Measurements from ENCODE around the gene SCN3B.

Gene SCN3B

GRCh38 chr11:123654566-123655081 lies at the start of gene SCN3B:
SCN3B (minus strand) TSS chr11:123654624; CDS start chr11:123653801, 823 bp downstream.
- TF ChIP-seq ZNF274 (IDR thresholded peaks at IDR 0.05; ENCODE audit: low read depth, low read length) = no peak
- H3K4me3 ChIP-seq (ENCODE audit: low read length) = peak within 1 kb of the TSS; percentile 7; the same call in 1 of the 2 replicates

GRCh38 chr11:123702696-123703095 lies 48.3 kb upstream of the SCN3B start:
- H3K4me3 ChIP-seq (ENCODE audit: low read length) = no peak overlapping the region
- no peak for TF ChIP-seq ZNF274 (IDR thresholded peaks at IDR 0.05; ENCODE audit: low read depth, low read length)

- H3K4me3 ChIP-seq (ENCODE audit: low read length) = no peak overlapping the region
- TF ChIP-seq ZNF274 (IDR thresholded peaks at IDR 0.05; ENCODE audit: low read depth, low read length) = no peak
Observed at GRCh38 chr11:123702139-123702538, 47.7 kb upstream of the SCN3B start.

GRCh38 chr11:123700772-123701171 lies 46.3 kb upstream of the SCN3B start:
- no peak overlapping the region for H3K4me3 ChIP-seq (ENCODE audit: low read length)
- no peak for TF ChIP-seq ZNF274 (IDR thresholded peaks at IDR 0.05; ENCODE audit: low read depth, low read length)

GRCh38 chr11:123698546-123699127 lies 44.2 kb upstream of the SCN3B start:
- H3K4me3 ChIP-seq (ENCODE audit: low read length) = no peak overlapping the region
- no peak for TF ChIP-seq ZNF274 (IDR thresholded peaks at IDR 0.05; ENCODE audit: low read depth, low read length)

GRCh38 chr11:123696183-123696582 lies 41.8 kb upstream of the SCN3B start:
- TF ChIP-seq ZNF274 (IDR thresholded peaks at IDR 0.05; ENCODE audit: low read depth, low read length) = no peak
- no peak overlapping the region for H3K4me3 ChIP-seq (ENCODE audit: low read length)

GRCh38 chr11:123695231-123695630 lies 40.8 kb upstream of the SCN3B start:
- no peak for TF ChIP-seq ZNF274 (IDR thresholded peaks at IDR 0.05; ENCODE audit: low read depth, low read length)
- no peak overlapping the region for H3K4me3 ChIP-seq (ENCODE audit: low read length)

- H3K4me3 ChIP-seq (ENCODE audit: low read length) = no peak overlapping the region
- TF ChIP-seq ZNF274 (IDR thresholded peaks at IDR 0.05; ENCODE audit: low read depth, low read length) = no peak
Observed at GRCh38 chr11:123694551-123694950, 40.1 kb upstream of the SCN3B start.

GRCh38 chr11:123692961-123693360 lies 38.5 kb upstream of the SCN3B start:
- TF ChIP-seq ZNF274 (IDR thresholded peaks at IDR 0.05; ENCODE audit: low read depth, low read length) = no peak
- H3K4me3 ChIP-seq (ENCODE audit: low read length) = no peak overlapping the region

GRCh38 chr11:123690485-123690884 lies 36.1 kb upstream of the SCN3B start:
- H3K4me3 ChIP-seq (ENCODE audit: low read length) = no peak overlapping the region
- no peak for TF ChIP-seq ZNF274 (IDR thresholded peaks at IDR 0.05; ENCODE audit: low read depth, low read length)

GRCh38 chr11:123684601-123685000 lies 30.2 kb upstream of the SCN3B start:
- TF ChIP-seq ZNF274 (IDR thresholded peaks at IDR 0.05; ENCODE audit: low read depth, low read length) = no peak
- H3K4me3 ChIP-seq (ENCODE audit: low read length) = no peak overlapping the region

- H3K4me3 ChIP-seq (ENCODE audit: low read length) = no peak overlapping the region
- TF ChIP-seq ZNF274 (IDR thresholded peaks at IDR 0.05; ENCODE audit: low read depth, low read length) = no peak
Observed at GRCh38 chr11:123683428-123684170, 29.2 kb upstream of the SCN3B start.

GRCh38 chr11:123682696-123683410 lies 28.4 kb upstream of the SCN3B start:
- no peak for TF ChIP-seq ZNF274 (IDR thresholded peaks at IDR 0.05; ENCODE audit: low read depth, low read length)
- H3K4me3 ChIP-seq (ENCODE audit: low read length) = no peak overlapping the region

- TF ChIP-seq ZNF274 (IDR thresholded peaks at IDR 0.05; ENCODE audit: low read depth, low read length) = no peak
Observed at GRCh38 chr11:123681030-123681429, 26.6 kb upstream of the SCN3B start.

GRCh38 chr11:123678246-123678645 lies 23.8 kb upstream of the SCN3B start:
- no peak for TF ChIP-seq ZNF274 (IDR thresholded peaks at IDR 0.05; ENCODE audit: low read depth, low read length)
- no peak overlapping the region for H3K4me3 ChIP-seq (ENCODE audit: low read length)

More at GRCh38 chr11:123681030-123681429, 26.6 kb upstream of the SCN3B start:
- no peak overlapping the region for H3K4me3 ChIP-seq (ENCODE audit: low read length)
